GM06990 (cell line): ENCODE results near the gene SPTLC3.

Source experiments
- DNase-seq: peaks from one replicate; pipeline ENCODE4 v3.0.0-alpha.2; 2011; ENCODE audit not compliant: insufficient read length; ENCODE audit errors: extremely low read depth
- H3K27me3 ChIP-seq: replicated peaks from 2 replicates; pipeline ENCODE4 v1.6.0; 2011; ENCODE audit warnings: low read length; ENCODE audit not compliant: control insufficient read depth, insufficient read depth
- H3K36me3 ChIP-seq: 2 replicates; pipeline ENCODE4 v1.5.1; 2011; ENCODE audit warnings: low read length; ENCODE audit not compliant: control insufficient read depth, insufficient read depth
- H3K4me3 ChIP-seq: replicated peaks from 2 replicates; pipeline ENCODE4 v1.5.1; 2011; ENCODE audit warnings: low read depth, mild to moderate bottlenecking, control low read depth, low read length
- TF ChIP-seq, protein P1 (sequence below): IDR thresholded peaks from 2 replicates; pipeline ENCODE4 v1.5.1; 2011; ENCODE audit warnings: low read length, control low read depth, mild to moderate bottlenecking, inconsistent platforms; ENCODE audit not compliant: insufficient read depth, poor library complexity, severe bottlenecking

Gene SPTLC3

DNA sequence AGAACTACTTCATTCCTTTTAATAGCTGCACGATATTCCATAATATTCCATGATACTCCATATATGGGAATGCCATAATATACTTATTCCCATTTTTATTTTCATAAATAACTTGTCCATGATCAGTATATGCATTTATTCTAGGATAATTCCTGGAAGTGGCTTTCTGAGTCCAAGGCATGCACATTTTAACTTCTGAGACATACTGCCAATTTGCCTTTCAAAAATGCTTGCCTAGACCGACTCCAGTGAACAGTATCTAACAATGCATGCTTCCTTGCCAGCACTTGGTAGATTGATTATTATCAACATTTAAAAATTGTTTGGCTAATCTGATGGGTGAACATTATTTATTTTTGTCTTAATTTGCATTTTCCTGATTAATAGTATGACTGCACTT is 54.0 kb downstream of the SPTLC3 start:
- H3K36me3 ChIP-seq = no peaks in the 10 kb centered on the region
- no peaks in the 10 kb centered on the region for H3K27me3 ChIP-seq
- no peak for DNase-seq
- TF ChIP-seq, protein P1, sequence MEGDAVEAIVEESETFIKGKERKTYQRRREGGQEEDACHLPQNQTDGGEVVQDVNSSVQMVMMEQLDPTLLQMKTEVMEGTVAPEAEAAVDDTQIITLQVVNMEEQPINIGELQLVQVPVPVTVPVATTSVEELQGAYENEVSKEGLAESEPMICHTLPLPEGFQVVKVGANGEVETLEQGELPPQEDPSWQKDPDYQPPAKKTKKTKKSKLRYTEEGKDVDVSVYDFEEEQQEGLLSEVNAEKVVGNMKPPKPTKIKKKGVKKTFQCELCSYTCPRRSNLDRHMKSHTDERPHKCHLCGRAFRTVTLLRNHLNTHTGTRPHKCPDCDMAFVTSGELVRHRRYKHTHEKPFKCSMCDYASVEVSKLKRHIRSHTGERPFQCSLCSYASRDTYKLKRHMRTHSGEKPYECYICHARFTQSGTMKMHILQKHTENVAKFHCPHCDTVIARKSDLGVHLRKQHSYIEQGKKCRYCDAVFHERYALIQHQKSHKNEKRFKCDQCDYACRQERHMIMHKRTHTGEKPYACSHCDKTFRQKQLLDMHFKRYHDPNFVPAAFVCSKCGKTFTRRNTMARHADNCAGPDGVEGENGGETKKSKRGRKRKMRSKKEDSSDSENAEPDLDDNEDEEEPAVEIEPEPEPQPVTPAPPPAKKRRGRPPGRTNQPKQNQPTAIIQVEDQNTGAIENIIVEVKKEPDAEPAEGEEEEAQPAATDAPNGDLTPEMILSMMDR = no peak
- H3K4me3 ChIP-seq = no peak overlapping the region

DNA sequence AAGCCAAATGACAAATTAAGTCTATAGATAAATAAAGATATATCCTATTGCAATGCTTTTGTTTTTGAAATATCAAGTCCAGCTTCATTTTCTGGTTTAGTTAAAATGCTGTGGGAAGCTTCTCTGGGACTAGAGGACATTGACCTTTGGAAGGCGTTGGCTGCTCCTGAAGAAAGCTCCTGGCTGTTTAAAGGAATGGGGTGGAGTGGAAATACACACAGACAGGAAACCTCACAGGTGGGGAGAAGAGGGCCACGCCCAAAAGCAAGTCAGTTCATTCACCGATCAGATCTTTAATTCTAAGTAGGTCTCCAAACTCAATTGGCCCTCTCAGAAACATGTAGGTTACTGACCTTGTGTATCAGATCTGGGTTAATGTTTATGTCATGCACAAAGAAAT is 59.6 kb downstream of the SPTLC3 start:
- Histone ChIP-seq H3K36me3 (no peaks in the 10 kb centered on the region), H3K27me3 (no peaks in the 10 kb centered on the region), H3K4me3 (no peak overlapping the region)
- DNase-seq = no peak
- TF ChIP-seq, protein P1 = no peak

DNA sequence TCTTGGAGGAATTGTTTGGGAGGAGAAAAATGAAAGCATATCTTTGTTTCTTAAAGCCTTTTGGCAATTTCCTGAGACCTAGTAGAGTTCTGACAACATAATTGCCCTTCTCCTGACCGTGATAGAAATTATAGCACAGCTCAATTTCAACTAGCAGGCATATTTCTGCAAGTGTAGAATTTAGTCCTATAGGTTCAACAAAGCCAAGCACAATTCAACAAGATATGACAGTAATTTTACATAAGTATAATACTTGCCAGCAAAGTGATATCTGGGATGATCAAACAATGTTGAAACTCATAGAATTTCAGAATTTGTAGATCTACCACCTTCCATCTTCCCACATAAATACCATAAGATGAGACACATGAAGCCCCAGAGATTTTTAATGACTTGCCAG is 73.1 kb downstream of the SPTLC3 start:
- no peaks in the 10 kb centered on the region for H3K27me3 ChIP-seq
- no peak overlapping the region for H3K4me3 ChIP-seq
- H3K36me3 ChIP-seq = no peaks in the 10 kb centered on the region
- TF ChIP-seq, protein P1 = no peak
- no peak for DNase-seq

DNA sequence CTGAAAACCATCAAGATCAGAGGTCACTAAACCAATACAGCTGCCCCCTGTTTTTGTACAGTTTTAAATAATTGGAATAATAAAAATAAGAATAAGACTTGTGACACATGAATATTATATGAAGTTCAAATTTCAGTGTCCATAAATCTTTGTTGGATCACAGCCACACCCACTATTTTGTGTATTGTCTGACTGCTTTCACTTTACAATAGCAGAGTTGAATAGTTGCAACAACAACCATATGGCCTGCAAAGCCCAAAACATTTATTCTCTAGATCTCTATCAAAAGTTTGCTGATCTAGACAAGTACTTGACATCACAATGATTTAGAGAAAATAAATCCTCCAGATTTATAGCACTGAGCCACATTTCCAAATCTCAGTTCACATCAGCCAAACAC is 73.6 kb downstream of the SPTLC3 start:
- TF ChIP-seq, protein P1 = no peak
- no peak overlapping the region for H3K4me3 ChIP-seq
- DNase-seq = no peak
- no peaks in the 10 kb centered on the region for H3K36me3 ChIP-seq
- H3K27me3 ChIP-seq = no peaks in the 10 kb centered on the region

DNA sequence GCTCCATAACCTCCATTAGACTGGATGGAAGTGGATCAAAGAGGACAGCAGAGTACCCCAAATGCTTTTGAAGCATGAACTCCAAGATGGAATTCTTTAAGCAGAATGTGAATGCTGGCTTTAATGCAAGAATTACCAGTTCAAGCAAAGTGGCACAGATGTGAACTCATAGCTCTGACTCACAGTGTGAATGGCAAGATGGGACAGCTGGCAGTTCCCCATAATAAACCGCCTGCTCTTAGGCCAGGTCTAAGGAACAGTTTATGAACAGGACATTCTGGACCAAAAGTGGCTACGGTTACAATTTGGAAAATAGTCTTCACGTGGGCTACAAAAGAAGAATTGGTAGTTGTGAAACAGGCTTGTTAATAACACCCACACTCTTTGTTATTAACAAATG is 76.5 kb downstream of the SPTLC3 start:
- TF ChIP-seq, protein P1 = no peak
- H3K4me3 ChIP-seq = no peak overlapping the region
- no peaks in the 10 kb centered on the region for H3K36me3 ChIP-seq
- no peaks in the 10 kb centered on the region; the same call in 1 of the 2 replicates for H3K27me3 ChIP-seq
- DNase-seq = no peak

DNA sequence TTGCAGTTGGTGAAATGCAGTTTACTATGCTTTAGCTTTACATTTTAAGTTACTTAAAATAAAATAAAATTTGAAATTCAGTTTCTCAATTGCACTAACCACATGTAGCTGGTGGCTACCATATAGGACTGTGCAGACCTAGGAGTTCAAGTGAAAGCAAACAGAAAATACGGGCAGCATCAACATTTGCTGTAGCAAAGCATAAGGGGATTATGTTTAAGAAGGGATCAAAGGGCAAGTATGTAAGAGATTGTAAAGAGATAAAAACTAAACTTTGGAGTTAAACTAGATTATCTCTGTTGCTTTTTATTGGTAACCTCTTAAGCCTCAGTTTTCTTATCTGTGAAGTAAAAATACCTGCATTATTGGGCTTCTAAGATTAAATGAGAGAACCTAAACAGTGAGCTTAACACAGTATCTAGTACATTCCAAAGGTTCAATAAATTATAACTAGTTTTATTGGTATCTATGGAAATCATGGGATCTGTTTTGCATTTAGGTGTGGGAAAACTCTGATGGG is 81.2 kb downstream of the SPTLC3 start:
- DNase-seq = no peak
- TF ChIP-seq, protein P1 = no peak
- H3K27me3 ChIP-seq = no peaks in the 10 kb centered on the region; the same call in none of the 2 replicates
- H3K4me3 ChIP-seq = no peak overlapping the region
- H3K36me3 ChIP-seq = no peaks in the 10 kb centered on the region
